HepG2 (cell line): ENCODE data around the gene ZNRF3.

Experiments used
- ARNT ChIP-seq: fragments of 450-650 bp; IDR thresholded peaks from 2 replicates; pipeline ENCODE4 v1.6.1; 2017
- CTCF ChIP-seq: sonication (generic); formaldehyde crosslinking; IDR thresholded peaks from 2 replicates; pipeline ENCODE4 v1.5.0; 2020; ENCODE audit warnings: mild to moderate bottlenecking, missing genetic modification reagents, moderate library complexity
- HMG20B ChIP-seq: conservative IDR thresholded peaks from 2 replicates; pipeline ENCODE4 v1.6.1; 2016; ENCODE audit warnings: missing genetic modification reagents, missing compliant biosample characterization
- JUND ChIP-seq: sonication (generic); formaldehyde crosslinking; IDR thresholded peaks from 2 replicates; pipeline ENCODE4 v1.8.0; 2022; ENCODE audit warnings: mild to moderate bottlenecking, missing genetic modification reagents
- NCOR1 ChIP-seq: fragments of 200-600 bp; sonication (generic); IDR thresholded peaks from 2 replicates; pipeline ENCODE4 v1.7.0; 2017; ENCODE audit warnings: antibody characterized with exemption, low read length, borderline replicate concordance
- PLRG1 ChIP-seq: fragments of 450-650 bp; conservative IDR thresholded peaks from 2 replicates; pipeline ENCODE4 v1.6.1; 2016
- SIN3A ChIP-seq: IDR thresholded peaks from 2 replicates; pipeline ENCODE4 v1.6.1; 2011; ENCODE audit warnings: low read depth, mild to moderate bottlenecking, control low read depth, low read length, borderline replicate concordance
- SP1 ChIP-seq, 2 experiments: fragments of 450-650 bp in 1 of 2; sonication (generic) in 1 of 2; formaldehyde crosslinking in 1 of 2; IDR thresholded peaks; 2 replicates each; pipeline versions ENCODE4 v1.4.0 to v1.6.1; 2016 to 2020; ENCODE audit warnings: missing genetic modification reagents in 1 of 2
- SP4 ChIP-seq: sonication (generic); formaldehyde crosslinking; IDR thresholded peaks from 2 replicates; pipeline ENCODE4 v1.8.1; 2023; ENCODE audit warnings: mild to moderate bottlenecking, missing genetic modification reagents
- ZNF501 ChIP-seq: sonication (generic); formaldehyde crosslinking; IDR thresholded peaks from 2 replicates; pipeline ENCODE4 v1.5.1; 2020; ENCODE audit warnings: mild to moderate bottlenecking, moderate library complexity, missing genetic modification reagents

DNA sequence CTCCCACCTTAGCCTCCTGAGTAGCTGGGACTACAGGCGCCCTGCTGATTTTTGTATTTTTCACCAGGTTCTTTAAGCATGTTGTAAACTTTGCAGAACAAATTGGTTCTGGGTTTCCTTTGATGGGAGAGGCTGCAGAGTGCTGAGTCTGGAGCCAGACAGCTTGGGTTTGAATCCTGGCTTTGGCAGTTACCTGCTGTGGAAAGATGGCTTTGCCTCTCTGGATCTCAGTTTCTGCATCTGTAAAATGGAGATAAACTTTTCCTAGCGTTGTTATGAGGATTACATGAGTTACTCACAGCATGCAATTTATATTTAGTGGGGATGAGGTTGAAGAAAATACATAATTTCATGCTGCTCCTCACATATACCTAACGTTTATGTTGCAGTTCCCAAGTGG, 19.1 kb downstream of the ZNRF3 start:
- TF ChIP-seq ZNF501 (CRISPR knock-in tag), result no peak
- TF ChIP-seq JUND, result no peak
- no peak for TF ChIP-seq PLRG1
- TF ChIP-seq HMG20B (CRISPR knock-in tag), result no peak
- no peak for TF ChIP-seq NCOR1
- no peak for TF ChIP-seq CTCF (CRISPR knock-in tag)
- no peak for TF ChIP-seq SIN3A
- no peak for TF ChIP-seq SP4 (CRISPR knock-in tag)
- TF ChIP-seq ARNT, result no peak
- TF ChIP-seq SP1 (IDR thresholded peaks at IDR 0.05), result no peak
- no peak for TF ChIP-seq SP1 (CRISPR knock-in tag; IDR thresholded peaks at IDR 0.05)
